HTERT RPE-1 (cell line): Measurements from ENCODE around the gene PRSS21.

Experiments
- in situ Hi-C: fragments of 300-500 bp; cut with MboI; formaldehyde crosslinking; loops from 4 replicates; pipeline ENCODE4 v1.14.3; 2020; ENCODE audit warnings: low sequenced_read_pairs

PRSS21 gene

GRCh38 chr16:2859686-2860265 lies 42.7 kb downstream of the PRSS21 start:
- in situ Hi-C loops, result no loop called here

GRCh38 chr16:2860826-2861567 lies 44.0 kb downstream of the PRSS21 start:
- in situ Hi-C loops, result no loop called here

GRCh38 chr16:2865651-2866050 lies 48.6 kb downstream of the PRSS21 start:
- in situ Hi-C loops, result no loop called here

- in situ Hi-C loops, result no loop called here
Observed at GRCh38 chr16:2866431-2866830, 49.4 kb downstream of the PRSS21 start.

DNA sequence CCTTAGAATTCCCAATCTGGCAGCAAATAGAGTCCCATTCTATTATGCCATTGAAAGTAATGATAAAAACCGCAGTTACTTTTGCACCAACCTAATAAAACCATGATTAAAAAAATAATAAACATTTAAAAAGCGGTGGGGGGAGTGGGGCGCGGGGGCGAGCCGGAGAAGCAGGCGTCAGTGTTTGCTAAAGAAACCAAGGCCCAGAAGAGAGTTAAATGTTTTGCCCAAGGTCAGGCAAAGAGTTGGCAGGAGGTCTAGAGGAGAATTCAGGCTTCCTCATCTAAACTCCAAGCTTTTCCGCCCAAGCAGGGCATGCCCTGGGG lies 50.6 kb downstream of the PRSS21 start:
- in situ Hi-C loops, result no loop called here

- in situ Hi-C loops, result no loop called here
Observed at GRCh38 chr16:2867987-2868789, 51.2 kb downstream of the PRSS21 start.
